HCT116 (cell line): ENCODE measurements around the gene WNT2. TPM values are rescaled to one million over a fixed set of nuclear protein-coding genes. Genes with fewer than 3 reads are reported as not detected.

ENCODE experiments used
- ATAC-seq: fragments of 200-7000 bp; cut with Tn5 transposase; 2 replicates; pipeline ENCODE4 v1.9.1; 2020; ENCODE audit warnings: mild to moderate bottlenecking, moderate library complexity
- BruUV-seq: library from RNA; stranded (reverse); fragments of 400-500 nt; replicated peaks from 2 replicates; lab custom pipeline; 2021; lab: Mats Ljungman, UMichigan
- CTCF ChIA-PET: fragments of 300-600 bp; sonication (Branson Sonifier 250); formaldehyde crosslinking; loops from one replicate; lab custom pipeline; 2021; ENCODE audit warnings: antibody characterized with exemption; lab: Charles Lee
- POLR2A ChIA-PET: fragments of 300-600, 350-600 bp; sonication (Branson Sonifier 250); formaldehyde crosslinking; loops from one replicate; lab custom pipeline; 2021; ENCODE audit warnings: antibody characterized with exemption; lab: Charles Lee
- RAD21 ChIA-PET, 2 experiments: fragments of 300-600 bp; sonication (Branson Sonifier 250); formaldehyde crosslinking; loops; one replicate each; lab custom pipeline; 2023; ENCODE audit warnings: low total read pairs in 2 of 2; ENCODE audit not compliant: uncharacterized antibody in 2 of 2, unreplicated experiment in 2 of 2, low non-redundant PET in 1 of 2; lab: Charles Lee
- DNase-seq: peaks from one replicate; pipeline ENCODE4 v3.0.0-alpha.2; 2010; ENCODE audit warnings: low read depth, low spot score
- H2AFZ ChIP-seq: fragments of 200-600 bp; shearing (Covaris generic), sonication (generic); 2 replicates; pipeline ENCODE4 v1.6.1; 2017; ENCODE audit warnings: low read depth, mixed run types, mixed read lengths, antibody characterized with exemption, low read length; ENCODE audit not compliant: poor library complexity, severe bottlenecking
- H3K27ac ChIP-seq: 2 replicates; pipeline ENCODE4 v1.5.1; 2012; ENCODE audit warnings: low read depth, low read length
- H3K27me3 ChIP-seq: fragments of 200-600 bp; sonication (generic); 2 replicates; pipeline ENCODE4 v1.6.1; 2016; ENCODE audit warnings: mixed run types, low read length, mixed read lengths; ENCODE audit not compliant: insufficient read depth
- H3K36me3 ChIP-seq, 2 experiments: fragments of 200-500 bp in 1 of 2; fragments of 200-600 bp in 1 of 2; sonication (Bioruptor generic) in 1 of 2; sonication (generic) in 1 of 2; 2 replicates each; pipeline versions ENCODE4 v1.5.1 to v1.6.1; 2014 to 2016; ENCODE audit warnings: low read length in 2 of 2, inconsistent platforms in 1 of 2, mixed read lengths in 1 of 2, mixed run types in 1 of 2; ENCODE audit not compliant: insufficient read depth in 2 of 2, control insufficient read depth in 1 of 2
- H3K4me1 ChIP-seq, 2 experiments: fragments of 200-600 bp in 1 of 2; sonication (generic) in 1 of 2; 2 replicates each; pipeline versions ENCODE4 v1.5.1 to v1.6.1; 2012 to 2017; ENCODE audit warnings: low read length in 2 of 2, inconsistent platforms in 1 of 2, mild to moderate bottlenecking in 1 of 2, mixed read lengths in 1 of 2, mixed run types in 1 of 2, moderate library complexity in 1 of 2; ENCODE audit not compliant: insufficient read depth in 2 of 2, control insufficient read depth in 1 of 2
- H3K4me2 ChIP-seq: fragments of 200-600 bp; sonication (generic); 2 replicates; pipeline ENCODE4 v1.6.1; 2017; ENCODE audit warnings: mixed run types, low read length, mixed read lengths
- H3K4me3 ChIP-seq, 2 experiments: fragments of 200-600 bp in 1 of 2; sonication (generic) in 1 of 2; replicated peaks in 1 of 2; 2 replicates each; pipeline ENCODE4 v1.5.1; 2011 to 2016; ENCODE audit warnings: low read length in 2 of 2, control low read depth in 1 of 2, low read depth in 1 of 2, mild to moderate bottlenecking in 1 of 2, mixed read lengths in 1 of 2, mixed run types in 1 of 2
- H3K79me2 ChIP-seq: fragments of 200-600 bp; sonication (generic); 2 replicates; pipeline ENCODE4 v1.6.1; 2017; ENCODE audit warnings: mild to moderate bottlenecking, mixed run types, low read length, moderate library complexity, mixed read lengths; ENCODE audit not compliant: insufficient read depth
- H3K9ac ChIP-seq: fragments of 200-600 bp; sonication (generic); 2 replicates; pipeline ENCODE4 v1.6.1; 2016; ENCODE audit warnings: low read length, mixed read lengths
- H3K9me2 ChIP-seq: fragments of 200-600 bp; sonication (generic), shearing (Covaris generic); 2 replicates; pipeline ENCODE4 v1.6.1; 2017; ENCODE audit warnings: mixed run types, mild to moderate bottlenecking, moderate library complexity; ENCODE audit not compliant: insufficient read depth
- H3K9me3 ChIP-seq, 2 experiments: fragments of 200-500 bp in 1 of 2; fragments of 200-600 bp in 1 of 2; sonication (Bioruptor generic) in 1 of 2; sonication (generic) in 1 of 2; 2 replicates each; pipeline ENCODE4 v1.6.1; 2014 to 2017; ENCODE audit warnings: low read length in 2 of 2, mixed read lengths in 2 of 2, inconsistent platforms in 1 of 2, low read depth in 1 of 2, mild to moderate bottlenecking in 1 of 2, mixed run types in 1 of 2, moderate library complexity in 1 of 2; ENCODE audit not compliant: control insufficient read depth in 1 of 2, insufficient read depth in 1 of 2
- H4K20me1 ChIP-seq: fragments of 200-600 bp; sonication (generic), shearing (Covaris generic); 2 replicates; pipeline ENCODE4 v1.6.1; 2017; ENCODE audit warnings: mixed run types, mild to moderate bottlenecking, moderate library complexity; ENCODE audit not compliant: insufficient read depth
- EGR1 ChIP-seq: IDR thresholded peaks from 2 replicates; pipeline ENCODE4 v1.6.1; 2012; ENCODE audit warnings: low read depth
- EZH2 ChIP-seq: fragments of 200-600 bp; sonication (generic); IDR thresholded peaks from 2 replicates; pipeline ENCODE4 v1.6.1; 2017; ENCODE audit warnings: antibody characterized with exemption, mixed run types
- EZH2phosphoT487 ChIP-seq: fragments of 200-600 bp; IDR thresholded peaks from 2 replicates; pipeline ENCODE4 v1.6.1; 2018; ENCODE audit warnings: antibody characterized with exemption, borderline replicate concordance
- RAD21 ChIP-seq: IDR thresholded peaks from 2 replicates; pipeline ENCODE4 v1.6.1; 2012; ENCODE audit warnings: low read depth, mild to moderate bottlenecking
- SRF ChIP-seq: IDR thresholded peaks from 2 replicates; pipeline ENCODE4 v1.6.1; 2012; ENCODE audit warnings: low read depth
- ZNF274 ChIP-seq: fragments of 200-500 bp; sonication (Bioruptor generic); IDR thresholded peaks from 2 replicates; pipeline ENCODE4 v1.6.1; 2014; ENCODE audit warnings: mild to moderate bottlenecking, low read depth, low read length, inconsistent platforms
- intact Hi-C: fragments of 100-400 bp; cut with micrococcal nuclease; formaldehyde crosslinking; loops from 2 replicates; pipeline ENCODE4 v1.10.0; 2022
- total RNA-seq: library from RNA; stranded (reverse); gene quantifications from one replicate; pipeline ENCODE4 v1.2.1, GENCODE V29; 2021; ENCODE audit not compliant: unreplicated experiment
- TF ChIP-seq, protein P1 (sequence below): IDR thresholded peaks from 2 replicates; pipeline ENCODE4 v1.6.1; 2011; ENCODE audit warnings: mild to moderate bottlenecking, low read length, moderate library complexity; ENCODE audit not compliant: insufficient replicate concordance; ENCODE audit errors: extremely low read depth
- TF ChIP-seq, protein P2 (sequence below): IDR thresholded peaks from 2 replicates; pipeline ENCODE4 v1.6.1; 2012; ENCODE audit warnings: low read depth

Gene WNT2
- total RNA-seq, 1 experiment from 2014 or later = 0.12 TPM

DNA sequence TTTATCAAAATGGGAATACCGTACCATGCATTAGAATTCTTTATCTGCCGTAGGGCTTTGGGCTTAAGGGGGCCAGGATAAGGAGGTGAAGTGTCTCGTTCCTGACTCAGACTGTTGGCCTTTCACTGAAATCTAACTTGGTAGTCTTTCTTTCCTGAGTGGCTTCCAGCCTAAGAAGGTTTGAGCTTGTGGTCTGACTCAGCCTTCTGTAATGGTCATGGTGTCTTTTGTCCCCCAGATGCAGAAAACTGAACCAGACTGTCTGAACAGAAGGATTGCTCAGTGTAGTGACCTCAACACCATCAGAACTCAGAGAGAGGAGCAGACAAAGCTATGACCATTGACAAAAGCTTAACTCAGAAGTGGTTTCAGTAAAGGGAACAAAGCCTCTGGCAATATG is 39.5 kb downstream of the WNT2 start:
- H3K4me3 ChIP-seq = no peak overlapping the region
- no TSS peak for BruUV-seq
- H3K4me2 ChIP-seq = no peak overlapping the region
- H3K36me3 ChIP-seq = no peaks in the 10 kb centered on the region
- no peak for TF ChIP-seq EGR1
- TF ChIP-seq EZH2phosphoT487 = no peak
- no peak for TF ChIP-seq EZH2
- no peak for TF ChIP-seq ZNF274
- TF ChIP-seq SRF = no peak
- no peak for TF ChIP-seq RAD21
- TF ChIP-seq, protein P1, sequence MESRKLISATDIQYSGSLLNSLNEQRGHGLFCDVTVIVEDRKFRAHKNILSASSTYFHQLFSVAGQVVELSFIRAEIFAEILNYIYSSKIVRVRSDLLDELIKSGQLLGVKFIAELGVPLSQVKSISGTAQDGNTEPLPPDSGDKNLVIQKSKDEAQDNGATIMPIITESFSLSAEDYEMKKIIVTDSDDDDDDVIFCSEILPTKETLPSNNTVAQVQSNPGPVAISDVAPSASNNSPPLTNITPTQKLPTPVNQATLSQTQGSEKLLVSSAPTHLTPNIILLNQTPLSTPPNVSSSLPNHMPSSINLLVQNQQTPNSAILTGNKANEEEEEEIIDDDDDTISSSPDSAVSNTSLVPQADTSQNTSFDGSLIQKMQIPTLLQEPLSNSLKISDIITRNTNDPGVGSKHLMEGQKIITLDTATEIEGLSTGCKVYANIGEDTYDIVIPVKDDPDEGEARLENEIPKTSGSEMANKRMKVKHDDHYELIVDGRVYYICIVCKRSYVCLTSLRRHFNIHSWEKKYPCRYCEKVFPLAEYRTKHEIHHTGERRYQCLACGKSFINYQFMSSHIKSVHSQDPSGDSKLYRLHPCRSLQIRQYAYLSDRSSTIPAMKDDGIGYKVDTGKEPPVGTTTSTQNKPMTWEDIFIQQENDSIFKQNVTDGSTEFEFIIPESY = no peak
- TF ChIP-seq, protein P2, sequence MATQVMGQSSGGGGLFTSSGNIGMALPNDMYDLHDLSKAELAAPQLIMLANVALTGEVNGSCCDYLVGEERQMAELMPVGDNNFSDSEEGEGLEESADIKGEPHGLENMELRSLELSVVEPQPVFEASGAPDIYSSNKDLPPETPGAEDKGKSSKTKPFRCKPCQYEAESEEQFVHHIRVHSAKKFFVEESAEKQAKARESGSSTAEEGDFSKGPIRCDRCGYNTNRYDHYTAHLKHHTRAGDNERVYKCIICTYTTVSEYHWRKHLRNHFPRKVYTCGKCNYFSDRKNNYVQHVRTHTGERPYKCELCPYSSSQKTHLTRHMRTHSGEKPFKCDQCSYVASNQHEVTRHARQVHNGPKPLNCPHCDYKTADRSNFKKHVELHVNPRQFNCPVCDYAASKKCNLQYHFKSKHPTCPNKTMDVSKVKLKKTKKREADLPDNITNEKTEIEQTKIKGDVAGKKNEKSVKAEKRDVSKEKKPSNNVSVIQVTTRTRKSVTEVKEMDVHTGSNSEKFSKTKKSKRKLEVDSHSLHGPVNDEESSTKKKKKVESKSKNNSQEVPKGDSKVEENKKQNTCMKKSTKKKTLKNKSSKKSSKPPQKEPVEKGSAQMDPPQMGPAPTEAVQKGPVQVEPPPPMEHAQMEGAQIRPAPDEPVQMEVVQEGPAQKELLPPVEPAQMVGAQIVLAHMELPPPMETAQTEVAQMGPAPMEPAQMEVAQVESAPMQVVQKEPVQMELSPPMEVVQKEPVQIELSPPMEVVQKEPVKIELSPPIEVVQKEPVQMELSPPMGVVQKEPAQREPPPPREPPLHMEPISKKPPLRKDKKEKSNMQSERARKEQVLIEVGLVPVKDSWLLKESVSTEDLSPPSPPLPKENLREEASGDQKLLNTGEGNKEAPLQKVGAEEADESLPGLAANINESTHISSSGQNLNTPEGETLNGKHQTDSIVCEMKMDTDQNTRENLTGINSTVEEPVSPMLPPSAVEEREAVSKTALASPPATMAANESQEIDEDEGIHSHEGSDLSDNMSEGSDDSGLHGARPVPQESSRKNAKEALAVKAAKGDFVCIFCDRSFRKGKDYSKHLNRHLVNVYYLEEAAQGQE = no peak
- no peak overlapping the region for H3K9ac ChIP-seq
- ChIA-PET POLR2A (no interaction called here), RAD21 (no interaction called here), CTCF (no interaction called here)
- H3K79me2 ChIP-seq = no peaks in the 10 kb centered on the region
- H3K27me3 ChIP-seq = no peaks in the 10 kb centered on the region
- no peaks in the 10 kb centered on the region for H3K9me2 ChIP-seq
- no peak overlapping the region for H2AFZ ChIP-seq
- no peak for DNase-seq
- H3K9me3 ChIP-seq = no peaks in the 10 kb centered on the region
- intact Hi-C loops = no loop called here
- H3K4me1 ChIP-seq = peaks cover 0 to 4% of the 10 kb centered on the region in 2 experiments; a peak in 1 of 4 replicates
- no peaks in the 10 kb centered on the region for H4K20me1 ChIP-seq
- ATAC-seq = no peak
- no peak overlapping the region for H3K27ac ChIP-seq
